NT2/D1 (cell line): ENCODE results near the gene ATP8B2.
"Not testable (repeated sequence)": the region's sequence is repeated elsewhere in the genome, so short reads cannot be mapped to it uniquely, and the experiment has no call there.

Experiments
- DNase-seq: peaks from one replicate; pipeline ENCODE4 v3.0.0-alpha.2; 2011; ENCODE audit warnings: low read depth, low spot score
- H3K27me3 ChIP-seq: 2 replicates; pipeline ENCODE4 v1.6.0; 2011; ENCODE audit warnings: mild to moderate bottlenecking; ENCODE audit not compliant: insufficient read length, insufficient read depth
- H3K36me3 ChIP-seq: 2 replicates; pipeline ENCODE4 v1.6.1; 2011; ENCODE audit warnings: mild to moderate bottlenecking, low read length, mixed read lengths; ENCODE audit not compliant: insufficient read depth, insufficient read length
- H3K4me1 ChIP-seq: 2 replicates; pipeline ENCODE4 v1.5.1; 2011; ENCODE audit not compliant: insufficient read depth, insufficient read length
- H3K4me3 ChIP-seq: 2 replicates; pipeline ENCODE4 v1.5.1; 2011; ENCODE audit warnings: low read depth; ENCODE audit not compliant: insufficient read length
- H3K9ac ChIP-seq: 2 replicates; pipeline ENCODE4 v1.6.0; 2011; ENCODE audit warnings: low read depth; ENCODE audit not compliant: insufficient read length
- H3K9me3 ChIP-seq: 2 replicates; pipeline ENCODE4 v1.5.1; 2011; ENCODE audit warnings: mild to moderate bottlenecking, low read length; ENCODE audit not compliant: insufficient read depth
- SUZ12 ChIP-seq: IDR thresholded peaks from 2 replicates; pipeline ENCODE4 v1.6.1; 2011; ENCODE audit not compliant: insufficient read length, insufficient read depth; ENCODE audit errors: extremely low read depth
- YY1 ChIP-seq: IDR thresholded peaks from 2 replicates; pipeline ENCODE4 v1.6.1; 2011; ENCODE audit not compliant: insufficient read length, insufficient read depth
- ZNF274 ChIP-seq: IDR thresholded peaks from 2 replicates; pipeline ENCODE4 v1.6.1; 2011; ENCODE audit warnings: mild to moderate bottlenecking, low read depth, low read length

ATP8B2 gene

DNA sequence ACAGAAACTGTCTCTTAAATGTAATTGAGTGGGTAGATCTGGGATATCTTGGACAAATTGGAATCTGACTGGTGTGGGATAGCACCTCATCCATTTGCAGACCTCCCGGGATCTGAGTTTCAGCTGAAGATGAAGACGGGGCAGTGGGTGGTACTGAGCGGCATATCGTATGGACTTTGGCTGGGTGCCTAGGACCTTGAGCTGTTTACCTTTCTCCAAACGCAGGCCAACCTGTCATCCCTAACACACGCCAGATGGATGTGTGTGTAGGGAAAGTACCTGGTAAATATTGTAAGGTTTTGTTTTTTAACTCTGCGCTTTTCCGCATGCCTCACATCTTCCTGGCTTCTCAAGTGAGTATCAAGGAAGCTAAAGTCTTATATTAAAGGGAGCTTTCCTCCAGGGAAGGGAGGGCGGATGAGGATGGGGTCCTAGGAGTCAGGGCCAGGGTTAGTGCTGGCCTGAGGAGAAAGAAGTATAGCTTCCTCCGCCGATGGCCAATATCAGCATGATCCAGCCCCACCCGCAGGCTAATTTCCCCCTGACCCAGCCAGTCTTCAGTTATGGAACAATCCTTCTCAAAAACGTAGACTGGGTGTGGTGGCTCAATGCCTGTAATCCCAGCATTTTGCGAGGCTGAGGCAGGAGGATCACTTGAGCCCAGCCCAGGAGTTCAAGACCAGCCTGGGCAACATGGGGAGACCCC is 26.2 kb downstream of the ATP8B2 start:
- Histone ChIP-seq H3K4me1 (peaks cover 40% of the 10 kb centered on the region), H3K27me3 (no peaks in the 10 kb centered on the region), H3K9me3 (no peaks in the 10 kb centered on the region), H3K36me3 (peaks cover 40% of the 10 kb centered on the region), H3K9ac (no peak overlapping the region), H3K4me3 (no peak overlapping the region)
- no peak for DNase-seq
- TF ChIP-seq SUZ12 (no peak), ZNF274 (no peak), YY1 (no peak)

DNA sequence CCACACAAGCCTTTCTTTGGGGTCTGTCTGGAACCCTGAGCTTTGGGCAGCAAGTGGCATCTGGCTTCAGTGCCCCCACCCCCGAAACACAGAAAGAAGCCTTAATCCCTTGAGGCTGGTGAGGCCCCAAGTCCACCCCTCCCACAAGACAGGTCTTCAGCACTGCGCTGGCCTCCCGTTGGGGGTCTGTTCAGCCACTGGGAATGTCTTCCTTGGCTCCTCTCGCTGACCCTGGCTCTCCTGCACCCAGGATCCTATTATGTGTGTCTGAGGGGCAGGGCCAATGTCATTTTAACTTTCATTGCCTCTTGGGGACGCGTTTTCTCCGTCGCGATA is 26.9 kb downstream of the ATP8B2 start:
- no peak for DNase-seq
- Histone ChIP-seq H3K9ac (peak overlapping the region; percentile 85), H3K4me3 (peak overlapping the region; percentile 42)

DNA sequence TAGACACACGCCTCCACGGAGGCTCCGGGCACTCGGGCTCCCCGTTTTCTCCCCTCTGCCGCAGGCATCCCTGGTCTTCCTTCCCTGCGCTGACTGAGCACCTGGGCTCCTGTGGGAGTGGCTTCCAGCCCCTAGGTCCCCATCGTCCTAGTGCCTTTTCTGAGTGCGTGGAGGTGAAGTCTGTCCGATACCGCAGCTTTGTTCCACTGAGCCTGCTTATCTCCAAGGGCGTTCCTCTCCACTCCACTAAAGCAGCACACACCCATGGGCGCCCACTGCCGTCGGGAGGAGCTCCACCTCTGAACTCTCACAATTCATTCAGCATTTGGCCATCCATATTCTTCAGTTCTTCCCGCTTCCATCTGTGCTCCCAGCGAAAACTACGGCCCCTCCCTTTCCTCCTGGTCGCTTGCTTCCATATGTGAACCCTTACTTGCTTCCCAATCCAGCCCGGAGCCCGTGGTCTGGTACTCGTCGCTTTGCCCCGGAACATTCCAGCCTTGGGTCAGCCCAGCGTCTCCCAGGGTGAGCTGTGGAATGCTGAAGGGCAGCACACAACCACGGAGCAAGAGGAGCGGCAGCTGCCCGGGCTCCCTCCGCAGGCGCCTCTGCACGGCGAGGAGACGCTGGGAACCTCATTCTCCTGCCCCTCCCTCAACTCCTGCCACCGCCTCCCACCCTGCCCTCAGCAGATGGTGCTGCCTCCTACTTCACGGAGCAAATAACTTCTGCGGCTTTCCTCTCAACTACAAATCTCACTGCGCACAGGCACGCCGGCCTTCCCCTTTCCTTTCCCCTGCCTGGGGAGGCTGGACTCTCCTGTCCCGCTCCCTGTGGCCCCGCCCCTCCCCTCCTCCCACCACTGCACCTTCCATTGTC is 27.5 kb downstream of the ATP8B2 start:
- Histone ChIP-seq H3K36me3 (peaks cover 30% of the 10 kb centered on the region), H3K27me3 (no peaks in the 10 kb centered on the region), H3K4me3 (peak overlapping the region; percentile 42), H3K4me1 (peaks cover 42% of the 10 kb centered on the region), H3K9ac (peak overlapping the region; percentile 85), H3K9me3 (no peaks in the 10 kb centered on the region)
- DNase-seq, result no peak
- TF ChIP-seq YY1 (no peak), SUZ12 (no peak), ZNF274 (no peak)

More for the DNA sequence above, 26.9 kb downstream of the ATP8B2 start:
- TF ChIP-seq ZNF274, result no peak
- TF ChIP-seq SUZ12, result no peak
- TF ChIP-seq YY1, result no peak
- Histone ChIP-seq H3K27me3 (no peaks in the 10 kb centered on the region), H3K9me3 (no peaks in the 10 kb centered on the region), H3K4me1 (peaks cover 42% of the 10 kb centered on the region), H3K36me3 (peaks cover 35% of the 10 kb centered on the region)

DNA sequence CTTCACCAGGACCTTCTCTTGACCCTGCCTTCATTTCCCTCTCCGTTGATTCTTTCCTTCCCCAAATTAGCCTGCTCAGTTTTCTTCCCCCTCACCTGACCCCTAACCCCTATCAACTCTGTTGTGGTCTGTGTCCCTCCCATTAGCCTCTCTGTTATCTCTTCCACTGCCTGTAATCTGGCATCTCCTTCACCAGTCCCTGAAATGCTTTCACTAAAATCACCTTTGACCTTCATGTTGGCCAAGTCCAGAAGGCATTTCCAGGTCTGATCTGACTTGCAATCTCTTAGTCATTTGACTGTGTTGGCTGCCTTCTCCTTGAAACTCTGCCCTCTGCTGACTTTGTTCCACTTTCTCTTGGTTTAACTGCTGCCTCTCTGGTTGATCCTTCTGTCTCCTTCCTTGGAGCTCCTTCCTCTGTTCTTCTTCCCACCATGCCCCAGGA is 28.2 kb downstream of the ATP8B2 start:
- TF ChIP-seq SUZ12 (no peak), ZNF274 (no peak), YY1 (no peak)
- no peaks in the 10 kb centered on the region for H3K27me3 ChIP-seq
- peaks cover 24% of the 10 kb centered on the region for H3K36me3 ChIP-seq
- H3K4me3 ChIP-seq, result peak overlapping the region; percentile 42
- peak overlapping the region; percentile 85 for H3K9ac ChIP-seq
- peaks cover 37% of the 10 kb centered on the region for H3K4me1 ChIP-seq
- DNase-seq, result no peak
- H3K9me3 ChIP-seq, result no peaks in the 10 kb centered on the region

DNA sequence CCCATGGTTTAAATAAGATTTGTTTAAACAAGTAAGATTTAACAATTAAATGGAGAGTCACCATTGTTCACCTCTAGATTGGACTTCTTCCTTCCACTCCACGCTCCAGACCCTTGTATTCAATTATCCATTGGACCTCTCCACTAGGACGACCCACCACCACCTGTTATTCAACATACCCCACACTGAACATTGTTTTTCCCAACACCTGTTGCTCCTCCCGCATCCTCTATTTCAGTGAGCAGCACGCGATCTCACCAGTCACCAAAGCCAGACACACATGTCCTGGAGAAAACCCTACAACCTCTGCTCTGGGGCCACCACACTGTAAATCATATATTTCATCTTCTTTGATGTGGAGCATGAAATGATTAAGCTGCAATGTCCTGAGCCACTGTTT is 28.6 kb downstream of the ATP8B2 start:
- no peak for DNase-seq
- TF ChIP-seq ZNF274, result no peak
- TF ChIP-seq YY1, result no peak
- no peak for TF ChIP-seq SUZ12
- peaks cover 19% of the 10 kb centered on the region for H3K36me3 ChIP-seq
- H3K4me1 ChIP-seq, result peaks cover 32% of the 10 kb centered on the region
- no peaks in the 10 kb centered on the region for H3K27me3 ChIP-seq
- no peak overlapping the region for H3K9ac ChIP-seq
- no peaks in the 10 kb centered on the region for H3K9me3 ChIP-seq
- no peak overlapping the region for H3K4me3 ChIP-seq

DNA sequence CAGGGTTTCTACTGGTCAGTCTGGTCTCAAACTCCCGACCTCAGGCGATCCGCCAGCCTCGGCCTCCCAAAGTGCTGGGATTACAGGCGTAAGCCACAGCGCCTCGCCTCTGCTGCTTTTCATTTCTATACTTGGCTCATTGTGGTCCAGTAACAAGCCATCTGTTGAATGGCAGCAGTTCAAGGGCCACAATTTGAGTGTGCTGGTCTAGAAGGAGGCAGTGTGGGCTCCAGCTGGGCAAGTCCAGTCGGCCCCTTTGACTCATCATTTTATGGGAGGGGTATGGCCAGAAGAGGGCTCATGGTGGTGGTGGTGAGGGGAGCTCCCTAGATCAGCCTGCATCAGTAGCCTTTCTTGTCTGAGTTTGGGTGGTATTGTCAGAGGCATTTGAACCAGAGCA is 33.2 kb downstream of the ATP8B2 start:
- no peaks in the 10 kb centered on the region for H3K27me3 ChIP-seq
- H3K9ac ChIP-seq, result no peak overlapping the region
- H3K36me3 ChIP-seq, result no peaks in the 10 kb centered on the region
- H3K4me1 ChIP-seq, result peaks cover 15% of the 10 kb centered on the region
- peaks cover 13% of the 10 kb centered on the region for H3K9me3 ChIP-seq
- DNase-seq, result no peak
- TF ChIP-seq ZNF274 (no peak), SUZ12 (no peak), YY1 (no peak)
- H3K4me3 ChIP-seq, result no peak overlapping the region

DNA sequence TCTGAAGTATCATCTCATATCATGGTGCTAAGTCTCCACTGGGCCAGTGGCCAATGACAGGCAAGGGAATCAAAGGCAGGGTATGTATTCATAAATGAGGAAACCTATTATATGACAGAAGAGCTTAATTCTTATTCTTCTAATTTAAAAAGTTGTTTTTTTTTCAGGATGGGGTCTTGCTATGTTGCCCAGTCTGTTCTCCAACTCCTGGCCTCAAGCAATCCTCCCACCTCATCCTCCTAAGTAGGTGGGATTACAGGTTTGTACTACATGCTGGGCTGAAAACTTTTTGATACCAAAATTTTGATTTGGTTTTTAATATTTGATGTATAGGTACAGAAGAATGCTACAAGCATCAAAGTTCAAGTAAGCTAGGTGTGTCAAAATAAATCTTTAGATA is 35.0 kb downstream of the ATP8B2 start:
- Histone ChIP-seq H3K9ac (no peak overlapping the region), H3K27me3 (no peaks in the 10 kb centered on the region), H3K36me3 (no peaks in the 10 kb centered on the region), H3K9me3 (peaks cover 13% of the 10 kb centered on the region), H3K4me3 (no peak overlapping the region), H3K4me1 (peaks cover 10% of the 10 kb centered on the region)
- no peak for TF ChIP-seq SUZ12
- DNase-seq, result no peak

DNA sequence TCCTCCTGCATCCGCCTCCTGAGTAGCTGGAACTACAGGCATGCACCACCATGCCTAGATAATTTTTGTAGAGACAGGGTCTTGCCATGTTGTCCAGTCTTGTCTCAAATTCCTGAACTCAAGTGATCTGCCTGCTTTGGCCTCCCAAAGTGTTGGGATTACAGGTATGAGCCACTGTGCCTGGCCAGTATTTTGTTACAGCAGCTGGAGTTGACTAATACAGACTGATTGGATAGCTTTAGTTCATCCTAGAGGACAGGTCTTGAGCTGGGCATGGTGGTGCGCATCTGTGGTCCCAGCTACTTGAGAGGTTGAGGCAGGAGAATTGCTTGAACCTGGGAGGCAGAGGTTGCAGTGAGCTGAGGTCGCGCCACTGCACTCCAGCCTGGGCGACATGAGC is 35.6 kb downstream of the ATP8B2 start:
- DNase-seq, H3K9ac ChIP-seq, H3K36me3 ChIP-seq, H3K4me3 ChIP-seq, H3K27me3 ChIP-seq, H3K4me1 ChIP-seq: not testable (repeated sequence)
- peaks cover 13% of the 10 kb centered on the region for H3K9me3 ChIP-seq
